ENCODE data around the gene NPAS2.

The NPAS2 gene, protein sequence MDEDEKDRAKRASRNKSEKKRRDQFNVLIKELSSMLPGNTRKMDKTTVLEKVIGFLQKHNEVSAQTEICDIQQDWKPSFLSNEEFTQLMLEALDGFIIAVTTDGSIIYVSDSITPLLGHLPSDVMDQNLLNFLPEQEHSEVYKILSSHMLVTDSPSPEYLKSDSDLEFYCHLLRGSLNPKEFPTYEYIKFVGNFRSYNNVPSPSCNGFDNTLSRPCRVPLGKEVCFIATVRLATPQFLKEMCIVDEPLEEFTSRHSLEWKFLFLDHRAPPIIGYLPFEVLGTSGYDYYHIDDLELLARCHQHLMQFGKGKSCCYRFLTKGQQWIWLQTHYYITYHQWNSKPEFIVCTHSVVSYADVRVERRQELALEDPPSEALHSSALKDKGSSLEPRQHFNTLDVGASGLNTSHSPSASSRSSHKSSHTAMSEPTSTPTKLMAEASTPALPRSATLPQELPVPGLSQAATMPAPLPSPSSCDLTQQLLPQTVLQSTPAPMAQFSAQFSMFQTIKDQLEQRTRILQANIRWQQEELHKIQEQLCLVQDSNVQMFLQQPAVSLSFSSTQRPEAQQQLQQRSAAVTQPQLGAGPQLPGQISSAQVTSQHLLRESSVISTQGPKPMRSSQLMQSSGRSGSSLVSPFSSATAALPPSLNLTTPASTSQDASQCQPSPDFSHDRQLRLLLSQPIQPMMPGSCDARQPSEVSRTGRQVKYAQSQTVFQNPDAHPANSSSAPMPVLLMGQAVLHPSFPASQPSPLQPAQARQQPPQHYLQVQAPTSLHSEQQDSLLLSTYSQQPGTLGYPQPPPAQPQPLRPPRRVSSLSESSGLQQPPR

DNA sequence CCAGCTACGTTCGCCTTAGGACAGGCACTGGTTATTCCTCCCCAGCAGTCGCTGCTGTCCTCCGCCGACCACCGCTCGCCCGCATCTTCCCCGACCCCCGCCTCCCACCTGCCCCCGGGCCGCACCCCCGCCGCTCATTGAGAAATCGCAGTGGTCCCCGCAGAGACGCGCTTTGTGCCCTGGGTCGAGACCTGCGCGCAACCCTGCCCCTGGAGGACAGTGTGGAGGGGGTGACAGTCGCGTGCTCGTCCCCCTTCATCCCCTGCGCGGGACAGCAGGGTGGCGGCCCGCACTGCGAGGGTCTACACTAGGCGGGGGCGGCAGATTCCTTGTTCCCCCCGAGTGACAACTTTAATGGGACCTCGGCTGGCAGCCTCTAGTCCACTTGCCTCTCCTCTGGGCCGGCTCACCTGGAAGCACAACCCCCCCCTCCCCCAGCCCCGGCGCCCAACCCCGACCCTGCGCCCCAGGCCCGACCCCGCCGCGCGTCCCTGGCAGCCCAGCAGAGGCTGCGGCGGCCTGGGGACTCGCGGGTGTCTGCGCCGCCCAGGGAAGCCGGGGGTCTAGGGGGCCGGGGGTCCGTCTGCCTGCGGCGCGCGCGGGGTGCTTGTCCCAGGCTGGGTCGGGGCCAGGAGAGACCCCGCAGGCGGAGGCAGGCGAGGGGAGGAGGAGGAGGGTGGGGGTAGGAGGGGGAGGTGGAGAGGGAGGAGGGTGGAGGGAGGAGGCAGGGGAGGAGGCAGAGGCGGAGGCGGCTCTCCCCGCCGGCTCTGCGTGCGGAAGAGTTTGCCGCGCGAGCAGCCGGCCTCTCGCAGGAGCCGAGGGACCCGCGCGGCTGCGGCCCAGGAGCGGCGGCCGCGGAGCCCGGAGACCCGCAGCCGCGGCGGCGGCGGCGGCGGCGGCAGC lies at the start of gene NPAS2:
Gene NPAS2 (plus strand): TSS at position 770 of the 903 bp plus-strand sequence. CDS start 84,616 bp downstream, outside the sequence.
- no peak for DNase-seq

DNA sequence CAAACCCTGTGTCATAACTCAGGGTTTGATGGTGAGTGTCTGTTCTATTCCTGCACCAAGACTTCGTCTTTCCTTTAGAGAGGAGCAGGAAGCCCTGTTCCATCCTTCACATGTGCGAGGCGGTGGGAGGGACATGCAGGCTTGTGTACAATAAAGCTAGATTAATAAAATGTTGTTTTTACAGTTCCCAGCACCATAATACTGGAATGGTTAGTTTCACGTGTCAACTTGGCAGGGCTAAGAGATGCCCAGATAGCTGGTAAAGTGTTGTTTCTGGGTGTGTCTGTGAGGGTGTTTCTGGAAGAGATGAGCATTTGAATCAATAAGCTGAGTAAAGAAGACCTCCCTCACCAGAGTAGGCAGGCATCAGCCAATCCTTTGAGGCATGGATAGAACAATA lies 48.8 kb upstream of the NPAS2 start:
- DNase-seq = no peak

DNA sequence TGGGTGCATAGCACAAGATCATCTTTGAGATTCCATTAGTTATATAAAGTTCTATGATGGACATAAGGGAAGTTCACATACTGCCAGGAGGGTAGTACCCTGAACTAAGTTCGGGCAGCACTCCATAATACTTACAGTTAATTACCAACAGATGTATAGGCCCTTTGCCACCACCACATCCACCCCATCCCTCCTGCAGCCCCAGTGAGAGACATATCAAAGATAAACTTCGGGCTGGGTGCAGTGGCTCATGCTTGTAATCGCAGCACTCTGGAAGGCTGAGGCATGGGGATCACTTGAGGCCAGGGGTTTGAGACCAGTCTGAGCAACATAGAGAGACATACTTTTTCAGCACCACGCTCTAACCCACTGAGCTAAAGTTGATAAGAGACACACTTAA lies 46.4 kb upstream of the NPAS2 start:
- no peak for DNase-seq

DNA sequence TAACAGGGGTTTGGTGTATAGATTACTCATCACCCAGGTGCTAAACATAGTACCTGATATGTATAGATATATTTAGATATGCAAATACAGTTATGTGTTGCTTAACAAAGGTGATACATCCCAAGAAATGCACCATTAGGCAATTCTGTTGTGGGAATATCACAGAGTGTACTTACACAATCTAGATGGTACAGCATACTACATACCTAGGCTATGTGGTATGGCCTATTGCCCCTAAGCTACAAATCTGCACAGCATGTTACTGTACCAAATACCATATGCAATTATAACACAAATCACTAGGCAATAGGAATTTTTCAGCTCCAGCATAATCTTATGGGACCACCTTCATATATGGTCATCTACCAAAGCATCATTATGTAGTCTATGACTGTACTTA lies 43.5 kb upstream of the NPAS2 start:
- DNase-seq = no peak

DNA sequence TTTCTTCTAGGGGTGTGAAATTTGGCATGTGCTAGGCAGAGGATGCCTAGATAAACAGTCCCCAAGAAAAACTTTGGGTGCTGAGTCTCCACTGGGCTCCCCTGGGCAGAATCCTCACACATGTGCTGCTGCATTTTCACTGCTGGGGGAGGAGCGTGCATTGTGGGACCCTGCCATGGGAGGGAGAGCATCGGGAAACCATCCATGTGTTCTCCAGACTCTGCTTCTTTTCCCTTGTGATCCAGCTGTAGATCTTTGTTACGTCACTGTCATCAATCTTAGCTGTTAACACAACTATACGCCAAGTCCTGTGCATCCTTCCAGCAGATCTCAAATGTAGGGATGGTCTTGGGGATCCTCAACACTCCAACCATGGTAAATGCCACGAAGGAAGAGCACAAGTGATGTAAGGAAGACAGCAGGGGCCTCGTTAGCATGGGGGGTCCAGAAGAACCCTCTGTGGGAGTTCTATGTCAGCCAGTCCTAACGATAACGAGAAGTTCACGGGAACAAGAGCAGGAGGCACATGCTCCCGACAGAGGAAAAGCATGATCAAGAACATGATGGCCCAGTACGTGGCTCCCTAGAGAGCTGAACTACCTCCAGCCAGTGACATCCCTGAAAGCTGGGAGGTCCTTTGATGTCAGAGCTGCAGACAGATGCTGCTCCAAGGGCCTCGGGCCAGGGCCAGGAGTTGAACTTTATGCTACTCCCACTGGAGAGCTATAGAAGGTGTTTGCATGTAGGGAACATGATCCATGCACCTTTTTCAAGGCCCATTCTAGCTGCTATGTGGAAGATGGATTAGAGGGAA lies 41.1 kb upstream of the NPAS2 start:
- no peak for DNase-seq

DNA sequence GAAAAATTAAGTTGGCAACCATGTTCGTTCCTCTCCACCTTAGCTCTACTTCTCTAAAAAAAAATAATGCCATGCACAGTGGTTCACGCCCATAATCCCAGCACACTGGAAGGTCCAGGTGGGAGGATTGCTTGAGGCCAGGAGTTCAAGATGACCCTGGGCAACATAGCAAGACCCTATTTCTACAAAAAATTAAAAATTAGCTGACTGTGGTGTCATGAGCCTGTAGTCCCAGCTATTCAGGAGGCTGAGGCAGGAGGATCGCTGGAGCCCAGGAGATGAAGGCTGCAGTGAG lies 40.1 kb upstream of the NPAS2 start:
- no peak for DNase-seq

DNA sequence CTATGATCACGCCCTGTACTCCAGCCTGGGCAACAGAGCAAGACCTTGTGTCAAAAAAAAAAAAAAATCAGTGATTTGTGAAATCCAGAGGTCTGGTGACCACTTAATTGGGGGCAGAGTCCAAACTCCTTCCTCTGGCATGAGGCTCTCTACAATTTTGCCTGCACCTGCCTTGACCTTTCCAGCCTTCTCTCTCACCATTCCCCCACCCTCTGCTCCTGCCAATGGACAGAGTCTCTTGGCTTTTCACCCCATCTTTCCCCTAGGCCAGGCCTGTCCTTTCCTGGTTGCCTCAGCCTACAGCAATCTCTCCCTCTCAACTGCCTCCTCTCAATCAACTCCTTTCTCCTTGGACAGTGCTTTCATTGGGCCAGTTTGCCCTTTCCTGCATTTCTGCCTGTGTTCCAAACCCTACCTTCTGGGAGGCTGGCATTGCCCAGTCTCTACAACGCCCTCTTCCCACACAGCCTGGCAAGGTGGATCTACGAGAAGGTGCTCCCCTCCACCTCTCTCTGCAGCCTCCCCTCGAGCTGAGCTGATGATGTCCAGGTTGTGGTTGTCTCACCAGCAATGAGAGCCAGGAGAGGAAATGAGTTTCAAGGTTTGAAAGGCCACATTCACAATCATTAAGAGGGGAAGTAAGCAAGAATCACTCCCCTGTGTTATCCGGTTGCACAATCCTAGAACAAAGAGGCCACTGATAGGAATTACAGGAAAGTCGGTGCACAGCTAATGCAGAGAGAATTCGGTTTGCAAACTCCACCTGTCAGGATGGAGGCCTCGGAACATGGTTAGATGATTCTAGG lies 39.5 kb upstream of the NPAS2 start:
- DNase-seq = no peak

DNA sequence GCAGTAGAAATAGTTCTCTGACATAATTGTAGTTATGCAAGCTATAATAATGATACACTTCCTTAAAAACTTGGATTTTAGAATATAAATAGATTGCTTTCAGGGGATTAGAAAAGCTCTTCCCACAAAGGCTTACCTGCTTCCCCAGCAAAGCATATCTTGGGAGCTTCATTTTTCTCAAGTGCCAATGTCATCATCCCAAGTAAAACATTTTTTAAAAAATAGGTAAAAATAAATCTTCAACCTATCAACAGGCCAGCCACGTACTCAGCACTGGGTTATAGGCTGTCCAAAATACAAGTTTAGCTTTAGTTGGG lies 39.0 kb upstream of the NPAS2 start:
- DNase-seq = no peak

DNA sequence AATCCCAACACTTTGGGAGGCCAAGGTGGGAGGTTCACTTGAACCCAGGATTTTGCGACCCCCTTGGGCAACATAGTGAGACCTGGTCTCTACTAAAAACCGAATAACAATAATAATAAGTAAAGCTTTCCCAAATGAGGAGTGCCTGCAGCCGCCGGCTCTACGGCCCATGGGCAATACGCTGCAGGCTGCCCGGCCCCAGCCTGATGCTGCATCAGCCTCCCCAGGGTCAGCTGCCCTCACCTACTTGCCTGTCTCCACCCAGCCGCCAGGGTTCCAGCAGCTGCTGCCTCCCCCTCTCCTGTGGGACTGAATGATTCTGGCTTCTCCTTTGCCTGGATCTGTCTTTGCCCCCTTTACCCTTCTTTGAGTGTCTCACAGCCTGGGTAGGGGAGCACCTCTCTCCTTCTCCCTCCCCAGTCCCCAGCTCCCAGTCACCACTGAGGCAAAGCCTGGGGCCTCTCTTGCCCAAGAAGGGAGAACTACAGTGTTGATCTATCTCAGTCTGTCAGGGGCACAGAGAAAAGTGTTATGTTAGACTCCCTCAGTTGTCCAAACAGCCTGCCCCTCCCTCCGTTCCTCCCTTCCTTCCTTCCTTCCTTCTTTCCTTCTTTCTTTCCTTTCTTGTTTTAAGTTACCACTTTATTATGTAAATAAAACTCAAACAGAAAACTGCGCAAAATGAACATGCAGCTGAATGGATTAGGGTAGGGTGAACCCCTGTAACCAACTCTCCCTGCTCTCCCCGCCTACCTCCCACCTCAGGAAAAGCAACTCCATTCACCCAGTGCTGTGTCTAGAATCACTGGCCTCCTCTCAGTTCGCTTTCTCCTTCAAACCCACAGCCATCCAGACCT lies 38.2 kb upstream of the NPAS2 start:
- no peak for DNase-seq

DNA sequence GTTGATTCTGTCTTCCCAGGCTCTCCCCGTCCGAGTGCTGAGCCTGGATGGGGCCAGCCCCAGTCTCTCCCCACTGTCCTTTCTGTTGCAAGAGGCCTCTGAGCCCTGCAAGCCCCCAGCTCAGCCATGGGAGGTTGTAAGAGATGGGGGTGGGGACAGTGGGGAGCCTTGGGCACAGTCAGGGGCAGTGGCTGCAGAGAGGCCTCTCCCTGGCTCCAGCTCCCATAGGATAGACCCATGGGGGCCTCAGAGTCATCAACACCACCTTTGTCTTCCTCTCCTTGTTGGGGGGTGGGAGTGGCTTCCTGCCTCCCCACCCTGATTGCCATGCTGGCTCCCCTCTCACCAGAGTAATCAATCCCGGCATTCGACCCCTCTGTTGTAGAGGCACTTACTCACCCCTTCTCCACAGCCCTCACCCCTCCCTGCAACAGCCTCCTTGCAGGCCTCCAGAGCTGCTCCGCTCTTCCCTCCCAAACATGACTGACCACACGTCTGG lies 37.5 kb upstream of the NPAS2 start:
- no peak for DNase-seq

DNA sequence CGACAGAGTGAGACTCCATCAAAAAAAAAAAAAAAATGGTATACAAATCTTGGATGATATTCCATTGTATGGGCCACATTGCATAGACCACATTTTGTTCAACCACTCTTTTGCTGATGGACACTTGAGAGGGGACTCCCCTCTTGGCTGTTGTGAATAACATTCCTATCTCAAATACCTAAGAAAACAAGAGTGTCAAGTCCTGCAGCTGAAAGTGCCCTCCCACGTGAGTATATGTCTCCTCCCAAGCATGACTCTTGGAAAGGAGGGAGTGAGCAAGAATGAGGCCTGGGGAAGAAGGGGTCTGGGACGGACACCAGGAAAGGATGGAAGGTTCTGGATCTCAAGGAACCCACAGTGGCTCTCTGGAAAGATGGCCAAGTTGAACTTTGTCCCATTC lies 36.0 kb upstream of the NPAS2 start:
- no peak for DNase-seq

DNA sequence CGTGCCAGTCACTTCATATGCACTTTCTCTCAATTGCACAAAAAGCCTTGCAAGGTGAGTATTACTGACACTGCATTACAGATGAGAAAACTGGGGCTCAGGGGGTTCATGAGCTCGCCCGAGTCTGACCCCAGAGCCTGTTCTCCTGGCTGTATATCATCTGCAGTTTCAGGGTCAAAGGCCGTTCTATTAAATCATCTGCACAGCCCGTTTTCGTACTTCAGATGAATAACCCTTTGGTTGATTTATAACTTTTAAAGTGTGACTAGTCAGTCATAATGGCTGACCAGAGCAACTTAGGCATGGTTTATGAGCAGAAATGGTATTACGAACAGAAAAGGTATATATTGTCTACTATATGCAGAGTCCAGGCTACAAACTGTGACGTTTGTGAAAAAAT lies 35.3 kb upstream of the NPAS2 start:
- no peak for DNase-seq

DNA sequence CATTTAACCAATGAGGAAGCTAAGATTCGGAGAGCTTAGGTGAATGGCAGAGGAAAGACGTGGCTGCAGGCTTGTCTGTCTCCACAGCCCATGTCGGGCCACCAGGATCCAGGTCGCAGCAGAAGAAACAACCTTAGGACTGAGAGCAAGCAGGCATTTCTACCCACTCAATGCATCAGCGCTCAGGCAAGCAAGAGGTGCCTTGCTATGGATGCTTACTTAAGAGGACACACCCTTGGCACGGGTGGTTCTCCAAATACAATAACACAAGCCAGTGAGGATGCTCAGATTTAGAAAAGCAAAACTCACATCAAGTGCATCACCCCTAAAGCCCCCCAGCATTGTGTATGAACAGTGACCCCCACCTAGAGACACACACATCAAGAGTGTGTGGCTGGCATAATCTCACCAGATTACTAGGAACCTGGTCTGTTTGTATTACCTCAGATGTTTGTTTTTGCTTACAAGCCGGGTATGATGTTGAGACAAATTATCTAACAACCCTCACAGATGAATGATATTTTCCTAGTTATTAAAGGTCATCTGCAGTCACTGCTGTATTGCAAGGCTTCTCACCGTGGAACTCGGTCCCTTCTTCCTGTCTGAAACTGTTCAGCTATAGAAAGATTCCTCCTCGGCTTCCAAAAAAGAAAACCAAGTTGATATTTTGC lies 34.2 kb upstream of the NPAS2 start:
- DNase-seq = no peak

DNA sequence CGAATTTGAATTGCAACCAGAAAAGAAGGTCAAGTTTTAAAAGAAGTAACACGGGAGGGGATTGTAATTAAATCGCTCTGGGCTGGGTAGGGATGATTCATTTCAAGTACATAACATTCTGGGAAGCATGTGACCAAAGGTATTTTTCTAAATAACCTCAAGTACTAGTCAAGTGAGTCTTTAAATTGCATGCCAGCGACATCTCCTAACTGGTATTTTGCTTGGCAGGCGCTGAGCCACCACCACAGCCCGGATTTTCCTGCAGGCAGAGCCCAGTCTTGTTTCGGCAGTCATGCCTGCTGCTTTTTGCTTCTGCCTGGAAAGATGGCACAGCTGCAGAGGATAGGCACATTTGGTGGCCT lies 33.7 kb upstream of the NPAS2 start:
- no peak for DNase-seq

DNA sequence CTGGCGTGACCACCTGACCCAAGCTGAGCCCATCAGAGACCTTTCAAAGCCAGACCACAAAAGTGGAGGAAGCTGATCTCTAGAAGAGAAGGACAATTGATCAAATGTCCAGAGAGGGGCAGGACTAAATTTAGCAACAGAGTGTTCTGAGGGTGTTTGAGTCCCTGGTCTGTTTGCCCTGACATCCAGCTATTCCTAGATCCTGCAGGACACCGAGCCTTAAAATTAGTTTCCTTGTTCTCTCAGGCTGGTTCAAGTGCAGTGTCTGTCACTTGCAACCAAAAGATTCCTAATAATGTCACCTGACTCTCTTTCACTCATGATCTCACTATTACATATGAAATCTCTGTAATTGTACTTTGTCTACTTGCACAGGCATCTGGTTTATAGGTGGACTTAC lies 33.0 kb upstream of the NPAS2 start:
- no peak for DNase-seq

DNA sequence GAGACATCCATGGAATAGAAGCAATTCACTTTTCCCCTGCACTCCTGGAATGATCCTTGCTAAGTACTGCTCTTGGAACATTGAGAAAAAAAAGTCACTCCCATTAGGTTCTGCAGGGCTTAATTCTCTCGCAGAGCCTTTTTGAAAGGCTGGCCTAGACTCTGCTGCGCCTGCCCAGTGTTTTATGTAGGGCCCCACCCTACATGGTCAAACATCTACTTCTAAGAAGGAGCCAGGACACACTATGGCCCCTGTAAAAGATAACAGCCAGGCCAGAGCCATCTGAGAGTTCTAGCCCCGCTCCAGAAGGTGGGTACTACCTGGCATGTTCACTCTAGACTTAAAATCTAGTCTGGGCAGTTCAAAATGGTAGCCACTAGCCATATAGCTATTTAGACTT lies 30.6 kb upstream of the NPAS2 start:
- DNase-seq = no peak

DNA sequence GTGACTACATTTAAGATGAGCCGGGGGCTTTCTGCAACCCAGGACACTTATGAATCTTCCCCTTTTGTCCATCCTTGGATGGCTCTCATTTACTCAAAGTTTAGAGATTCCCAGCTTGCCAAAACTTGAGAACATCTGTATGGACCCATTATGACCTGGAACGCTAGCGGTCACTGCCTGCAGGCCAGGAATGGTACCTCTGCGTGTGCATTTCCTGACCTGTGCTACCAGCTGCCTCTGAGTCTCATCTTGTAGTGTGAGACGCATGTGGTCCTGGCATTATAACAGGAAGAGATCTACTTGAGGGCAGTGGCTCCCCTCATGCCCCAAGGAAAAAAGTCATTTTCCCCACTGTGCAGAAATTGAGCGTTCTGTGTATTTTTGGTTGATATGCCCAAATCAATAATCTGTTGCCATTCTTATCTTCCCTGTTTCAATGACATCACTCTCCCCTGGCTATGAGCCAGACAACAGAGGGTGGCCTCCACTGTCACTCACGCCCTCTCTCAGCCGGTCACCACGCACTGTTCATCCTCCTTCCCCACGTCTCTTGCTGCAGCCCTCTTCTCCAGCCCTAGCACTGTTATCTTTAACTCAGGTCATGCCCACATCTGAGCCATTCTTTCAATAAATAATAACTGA lies 28.5 kb upstream of the NPAS2 start:
- DNase-seq = no peak

DNA sequence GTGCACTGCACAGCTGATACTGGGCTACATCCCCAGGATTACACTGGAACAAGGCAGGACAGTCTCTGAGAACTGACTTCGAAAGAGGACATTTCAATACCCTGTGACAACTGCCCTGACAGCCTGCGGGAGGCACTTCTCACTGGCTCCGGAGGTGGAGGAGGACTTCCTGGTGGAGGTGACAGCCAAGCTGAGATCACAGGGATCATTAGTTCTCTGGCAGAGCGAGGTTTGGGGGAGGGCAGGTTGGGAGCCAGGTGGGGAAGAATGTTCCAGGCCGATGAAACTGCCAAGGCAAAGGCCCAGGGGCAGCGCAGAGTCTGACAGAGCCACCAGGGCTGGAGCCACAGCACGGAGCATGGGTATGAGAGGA lies 28.0 kb upstream of the NPAS2 start:
- no peak for DNase-seq

DNA sequence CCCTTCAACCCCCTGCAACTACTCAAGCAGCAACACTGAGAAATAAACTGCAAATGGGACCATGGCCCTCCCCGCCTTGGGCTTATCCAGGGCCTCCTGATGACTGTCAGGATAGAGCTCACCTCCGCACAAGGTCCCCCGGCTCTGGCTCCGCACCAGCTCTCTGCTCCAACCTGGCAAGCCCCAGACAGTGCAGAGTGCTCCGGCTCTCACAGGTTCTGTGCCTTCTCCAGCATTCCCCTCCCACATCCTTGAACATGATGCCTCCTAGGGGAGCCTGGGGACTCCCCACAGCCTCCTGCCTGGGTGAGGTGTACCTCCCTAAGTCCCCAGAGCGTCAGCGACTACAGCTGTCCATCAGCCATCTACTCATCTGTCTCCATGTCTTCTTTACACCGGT lies 26.7 kb upstream of the NPAS2 start:
- DNase-seq = no peak

DNA sequence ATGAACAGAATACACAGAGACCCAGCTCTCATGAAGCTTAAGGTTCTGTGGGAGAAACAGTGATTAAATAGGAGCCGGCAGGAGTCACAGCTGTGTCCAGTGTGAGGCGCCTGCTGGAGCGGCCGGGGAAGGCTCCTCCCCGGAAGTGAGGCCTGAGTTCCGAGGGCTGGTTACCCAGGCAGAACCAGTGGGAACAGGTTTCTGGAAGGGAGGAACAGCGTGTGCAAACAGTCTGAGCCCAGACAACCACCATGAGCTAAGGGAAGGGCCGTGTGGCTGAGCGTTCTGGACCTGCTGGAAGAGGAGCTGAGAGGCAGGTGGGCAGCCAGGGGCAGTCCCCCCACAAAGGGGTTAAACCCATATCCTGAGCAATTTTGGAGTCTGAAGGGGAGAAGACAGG lies 26.0 kb upstream of the NPAS2 start:
- DNase-seq = no peak
